HG02852 (cell line): ENCODE data around the gene AHRR.
"Not testable (repeated sequence)": the region's sequence is repeated elsewhere in the genome, so short reads cannot be mapped to it uniquely, and the experiment has no call there.

Source experiments
- ATAC-seq: cut with Tn5 transposase; IDR thresholded peaks from one replicate; pipeline ENCODE4 v1.9.1; 2021; ENCODE audit warnings: mild to moderate bottlenecking, moderate library complexity; ENCODE audit not compliant: unreplicated experiment

The AHRR gene

DNA sequence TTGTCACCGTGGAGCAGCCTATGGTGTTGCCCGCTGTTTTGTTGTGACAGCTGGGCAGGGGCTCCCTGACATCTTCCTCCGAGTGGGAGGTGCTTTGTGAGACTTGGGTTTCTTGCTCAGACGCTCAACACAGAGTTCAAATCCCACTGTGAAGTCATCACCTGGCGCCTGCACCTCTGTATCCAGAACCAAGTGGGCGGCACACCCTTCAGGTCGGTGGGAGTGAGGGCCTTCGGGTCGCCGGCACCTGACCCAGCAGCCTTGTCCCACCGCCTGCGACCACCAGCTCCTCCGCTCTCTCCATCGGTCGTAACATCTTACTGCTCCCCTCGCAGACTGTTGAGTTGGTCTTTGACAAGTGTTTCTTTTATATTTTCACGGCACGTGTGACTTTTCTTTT is 83.9 kb downstream of the AHRR start:
- no peak for ATAC-seq

DNA sequence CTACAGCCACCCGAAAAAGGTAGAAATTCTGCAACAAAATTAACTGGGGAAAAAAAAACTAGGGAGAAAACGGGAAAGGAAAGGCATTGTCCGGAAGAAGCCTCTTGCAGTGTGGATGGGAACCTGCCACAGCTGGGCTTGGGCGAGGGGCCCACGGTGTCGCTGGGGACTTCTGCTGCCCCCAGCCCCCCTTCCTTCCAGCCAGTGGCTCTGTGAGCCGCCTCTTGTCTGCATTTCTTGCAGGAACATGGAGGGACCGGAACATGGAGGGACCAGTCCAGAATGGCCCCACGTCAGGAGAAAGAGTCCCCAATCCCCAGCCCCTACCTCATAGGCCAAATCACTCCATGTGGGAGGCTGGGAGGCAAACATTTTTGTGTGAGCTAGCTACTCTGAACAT is 84.5 kb downstream of the AHRR start:
- no peak for ATAC-seq

- no peak for ATAC-seq
These were observed 85.5 kb downstream of the AHRR start for GRCh38 chr5:407051-407450.

DNA sequence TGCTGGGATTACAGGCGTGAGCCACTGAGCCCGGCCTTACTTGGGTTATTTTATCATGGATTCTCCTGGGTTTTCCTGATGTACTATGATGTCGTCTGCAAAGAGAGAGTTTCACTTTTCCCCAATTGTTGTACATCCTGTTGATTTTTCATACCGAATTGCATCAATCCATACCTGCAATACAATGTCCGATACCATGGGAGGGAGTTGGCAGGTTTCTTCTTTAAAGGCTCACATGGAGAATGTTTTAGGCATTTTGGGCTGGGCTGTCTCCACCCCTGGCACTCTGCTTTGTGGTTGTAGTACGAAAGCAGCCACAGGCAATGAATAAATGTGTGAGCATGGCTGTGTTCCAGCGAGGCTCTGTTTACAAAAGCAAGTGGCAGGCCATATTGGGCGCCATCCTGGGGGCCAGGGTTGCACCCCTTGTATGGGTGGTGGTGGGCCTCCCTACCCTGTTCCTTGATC is 86.3 kb downstream of the AHRR start:
- no peak for ATAC-seq

DNA sequence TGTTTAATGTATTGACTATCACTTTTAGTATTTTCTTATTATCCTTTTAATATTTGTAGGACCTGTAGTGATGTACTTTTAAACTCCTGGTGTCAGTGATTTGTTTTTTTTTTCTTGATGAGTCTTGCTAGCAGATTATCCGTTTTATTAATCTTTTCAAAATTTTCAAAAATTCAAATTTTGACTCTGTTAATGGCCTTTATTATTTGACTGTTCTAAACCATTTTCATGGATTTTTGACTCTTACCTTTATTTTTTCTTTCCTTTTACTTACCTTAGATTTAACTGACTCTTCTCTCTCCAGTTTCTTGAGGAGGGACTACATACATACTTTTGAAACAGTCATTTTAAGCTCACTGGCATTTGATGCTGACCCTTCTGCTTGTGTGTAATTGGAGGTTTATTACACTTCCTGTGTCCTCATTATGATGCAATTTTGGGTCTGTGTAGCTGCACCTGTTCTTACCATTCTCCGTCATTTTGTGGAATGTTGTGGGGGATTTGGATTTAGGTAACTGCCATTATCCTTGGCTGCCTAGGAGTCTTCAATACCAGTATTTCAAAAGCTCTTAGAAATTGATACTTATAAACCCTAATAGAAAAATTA is 89.5 kb downstream of the AHRR start:
- ATAC-seq = no peak

DNA sequence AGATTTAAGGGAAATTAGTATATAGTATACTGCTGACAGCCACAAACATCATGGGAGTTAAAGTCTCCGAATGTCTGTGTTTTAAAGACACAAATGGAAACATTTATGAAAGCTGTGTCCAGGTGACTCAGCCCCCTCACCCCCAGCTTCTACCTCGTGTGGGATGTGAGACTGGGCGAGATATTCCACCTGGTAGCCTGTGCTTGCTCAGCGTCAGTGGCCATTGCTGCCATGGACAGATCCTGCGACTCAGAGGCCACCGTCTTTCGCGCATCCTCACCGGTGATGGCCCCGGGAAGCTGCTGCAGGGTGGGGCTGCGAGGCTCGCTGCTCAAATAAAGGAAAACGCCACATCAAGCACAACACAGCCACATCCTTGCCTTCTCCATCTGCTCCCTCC is 90.2 kb downstream of the AHRR start:
- no peak for ATAC-seq

- ATAC-seq = not testable (repeated sequence)
These were observed 93.7 kb downstream of the AHRR start for GRCh38 chr5:414991-415927.

- ATAC-seq = no peak
These were observed 94.6 kb downstream of the AHRR start for GRCh38 chr5:415928-416635.

- no peak for ATAC-seq
These were observed 95.1 kb downstream of the AHRR start for GRCh38 chr5:416636-416960.

DNA sequence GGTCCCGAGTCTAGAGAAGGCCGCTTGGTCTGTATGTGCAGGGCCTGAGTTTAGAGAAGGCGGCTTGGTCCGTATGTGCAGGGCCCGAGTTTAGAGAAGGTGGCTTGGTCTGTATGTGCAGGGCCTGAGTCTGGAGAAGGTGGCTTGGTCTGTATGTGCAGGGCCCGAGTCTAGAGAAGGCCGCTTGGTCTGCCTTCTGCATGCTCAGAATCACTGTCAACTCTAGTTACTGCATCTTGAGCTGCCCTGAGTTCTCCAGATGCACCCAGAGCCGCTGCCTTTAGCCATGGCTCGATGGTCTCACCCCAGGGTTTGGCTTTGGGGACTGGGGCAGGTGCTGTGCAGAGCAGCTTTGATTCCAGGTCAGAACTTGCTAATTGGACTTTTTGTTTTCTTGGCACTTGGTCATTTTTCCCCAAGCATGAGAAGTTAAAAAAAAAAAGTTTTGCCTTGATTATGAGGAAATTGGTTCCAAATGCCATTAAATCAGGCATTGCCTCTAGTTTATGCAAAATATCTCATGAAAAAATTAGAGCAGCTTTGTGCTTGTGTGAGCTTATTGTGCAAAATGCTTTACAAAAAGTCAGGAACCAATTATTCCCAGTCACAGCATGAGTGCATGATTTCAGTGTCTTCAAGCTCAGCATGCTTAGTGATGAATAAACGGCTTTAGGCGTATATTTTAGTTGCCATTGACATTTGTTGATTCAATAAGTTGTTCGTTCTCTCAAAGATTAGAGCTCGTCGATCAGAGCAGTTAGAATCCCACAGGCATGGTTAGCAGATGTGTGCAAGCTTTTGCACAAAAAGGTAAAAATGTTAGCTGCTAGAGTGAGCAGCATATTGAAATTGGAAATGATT is 96.0 kb downstream of the AHRR start:
- ATAC-seq = no peak

- ATAC-seq = no peak
These were observed 96.9 kb downstream of the AHRR start for GRCh38 chr5:418162-419121.

DNA sequence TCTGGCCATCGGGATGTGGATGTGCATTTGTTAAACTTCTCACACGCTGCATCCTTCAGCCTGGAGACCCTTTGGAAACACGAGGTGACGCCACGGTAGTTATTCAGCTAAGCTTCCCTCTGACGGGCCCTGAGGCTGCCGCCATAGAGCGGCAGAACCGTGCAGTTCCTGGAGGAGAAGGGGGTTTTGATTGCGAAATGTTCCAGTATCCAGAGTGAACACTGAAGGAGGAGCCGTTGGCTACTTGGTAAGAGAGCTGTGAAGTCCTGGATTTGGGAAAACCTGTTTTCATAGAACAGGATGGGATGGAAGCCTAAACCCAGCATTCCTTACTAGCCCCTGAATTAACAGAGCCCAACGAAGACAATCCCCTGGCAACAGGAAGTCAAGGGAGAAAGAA is 98.5 kb downstream of the AHRR start:
- no peak for ATAC-seq

GRCh38 chr5:420632-421286 is 99.2 kb downstream of the AHRR start:
- ATAC-seq = no peak

GRCh38 chr5:421287-421880 is 99.9 kb downstream of the AHRR start:
- no peak for ATAC-seq

DNA sequence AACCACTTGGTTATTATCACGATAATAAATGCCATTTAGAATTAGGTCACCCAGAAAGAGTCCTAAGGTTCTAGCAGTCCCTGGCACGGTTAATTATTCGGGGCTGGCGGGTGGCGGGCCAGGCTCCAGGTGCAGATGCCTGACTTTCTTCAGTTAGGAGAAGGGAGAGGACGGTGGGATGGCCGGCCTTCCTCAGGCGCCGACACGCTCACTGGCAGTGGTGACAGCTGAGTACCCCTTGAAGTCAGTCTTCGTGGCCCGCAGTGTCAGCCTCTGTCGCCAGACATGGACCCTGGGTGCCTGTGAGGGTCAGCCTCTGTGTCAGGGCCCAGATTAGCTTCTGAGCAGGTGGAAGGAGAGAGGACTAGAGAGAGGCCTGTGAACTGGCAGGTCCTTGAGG is 100.4 kb downstream of the AHRR start:
- no peak for ATAC-seq

- ATAC-seq = no peak
These were observed 101.1 kb downstream of the AHRR start for GRCh38 chr5:422323-423232.

DNA sequence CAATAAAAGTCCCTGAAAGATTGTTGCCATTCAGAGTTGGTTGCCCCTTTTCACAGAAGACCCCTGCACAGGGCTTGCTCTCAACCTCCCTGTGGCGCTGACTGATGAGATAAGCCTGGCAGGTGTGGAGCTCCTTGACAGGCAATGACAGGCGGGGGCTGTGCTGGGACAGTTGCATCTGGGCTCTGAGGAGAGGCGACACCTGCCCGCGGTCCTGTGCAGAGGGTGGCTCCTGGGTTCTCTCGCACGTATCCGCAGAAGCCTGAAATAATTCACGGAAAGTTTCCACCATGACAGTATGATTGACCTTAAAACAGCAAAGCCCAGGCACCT is 101.7 kb downstream of the AHRR start:
- ATAC-seq = no peak
